Uterus (tissue), 4 donors: Measurements from ENCODE around the gene RGR. TPM values are rescaled to one million over a fixed set of nuclear protein-coding genes. Genes with fewer than 3 reads are reported as not detected.
A peak's percentile ranks its signal among the peaks of the same experiment; 100 is the strongest.

Experiments
- DNase-seq, 2 donors: peaks; one replicate each; pipeline ENCODE4 v3.0.0-alpha.2; 2019 to 2020
- H3K27ac ChIP-seq, 2 donors: fragments of 200-600 bp; sonication (generic); 1 replicate in 1 of 2; 2 replicates in 1 of 2; pipeline ENCODE4 v1.5.1; 2016 to 2018
- H3K27me3 ChIP-seq, 2 donors: fragments of 200-600 bp; sonication (generic); one replicate each; pipeline ENCODE4 v1.5.1; 2018 to 2019; ENCODE audit warnings: control low read depth in 1 of 2
- H3K36me3 ChIP-seq, 2 donors: fragments of 200-600 bp; sonication (generic); one replicate each; pipeline ENCODE4 v1.5.1; 2019; ENCODE audit warnings: control low read depth in 1 of 2
- H3K4me1 ChIP-seq, 2 donors: fragments of 200-600 bp; sonication (generic); one replicate each; pipeline ENCODE4 v1.5.1; 2018 to 2019; ENCODE audit warnings: control low read depth in 1 of 2
- H3K4me3 ChIP-seq, 2 donors: fragments of 200-600 bp; sonication (generic); 1 replicate in 1 of 2; 2 replicates in 1 of 2; pipeline ENCODE4 v1.5.1; 2018 to 2019; ENCODE audit warnings: mild to moderate bottlenecking in 1 of 2
- H3K9me3 ChIP-seq, 2 donors: fragments of 200-600 bp; sonication (generic); one replicate each; pipeline ENCODE4 v1.5.1; 2019; ENCODE audit warnings: control low read depth in 1 of 2
- POLR2A ChIP-seq, 2 donors: fragments of 450-650 bp; IDR thresholded peaks; one replicate each; pipeline ENCODE4 v1.6.1; 2016; ENCODE audit warnings: antibody characterized with exemption in 2 of 2, mild to moderate bottlenecking in 1 of 2, moderate library complexity in 1 of 2
- intact Hi-C: fragments of 100-400 bp; cut with DNase I; formaldehyde crosslinking; loops from one replicate; pipeline ENCODE4 v1.15.1; 2023; ENCODE audit warnings: low total_unique reads
- total RNA-seq, 4 donors: library from RNA; depleted of rRNA in 3 of 4; stranded (reverse); fragments of >200 nt in 3 of 4; gene quantifications; one replicate each; pipeline versions ENCODE4 v1.1.0 to v1.2.4, GENCODE V29; 2014 to 2023
- TF ChIP-seq, protein P1 (sequence below), 4 experiments: fragments of 200-600 bp in 2 of 4; fragments of 450-650 bp in 2 of 4; sonication (generic) in 2 of 4; IDR thresholded peaks; one replicate each; pipeline ENCODE4 v1.5.1; 2016 to 2019; ENCODE audit warnings: antibody characterized with exemption in 4 of 4, mild to moderate bottlenecking in 2 of 4, moderate library complexity in 1 of 4
- donor health status: DM: yes; HTN: yes; CAD: no.

RGR gene, protein sequence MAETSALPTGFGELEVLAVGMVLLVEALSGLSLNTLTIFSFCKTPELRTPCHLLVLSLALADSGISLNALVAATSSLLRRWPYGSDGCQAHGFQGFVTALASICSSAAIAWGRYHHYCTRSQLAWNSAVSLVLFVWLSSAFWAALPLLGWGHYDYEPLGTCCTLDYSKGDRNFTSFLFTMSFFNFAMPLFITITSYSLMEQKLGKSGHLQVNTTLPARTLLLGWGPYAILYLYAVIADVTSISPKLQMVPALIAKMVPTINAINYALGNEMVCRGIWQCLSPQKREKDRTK
- not detected for total RNA-seq

DNA sequence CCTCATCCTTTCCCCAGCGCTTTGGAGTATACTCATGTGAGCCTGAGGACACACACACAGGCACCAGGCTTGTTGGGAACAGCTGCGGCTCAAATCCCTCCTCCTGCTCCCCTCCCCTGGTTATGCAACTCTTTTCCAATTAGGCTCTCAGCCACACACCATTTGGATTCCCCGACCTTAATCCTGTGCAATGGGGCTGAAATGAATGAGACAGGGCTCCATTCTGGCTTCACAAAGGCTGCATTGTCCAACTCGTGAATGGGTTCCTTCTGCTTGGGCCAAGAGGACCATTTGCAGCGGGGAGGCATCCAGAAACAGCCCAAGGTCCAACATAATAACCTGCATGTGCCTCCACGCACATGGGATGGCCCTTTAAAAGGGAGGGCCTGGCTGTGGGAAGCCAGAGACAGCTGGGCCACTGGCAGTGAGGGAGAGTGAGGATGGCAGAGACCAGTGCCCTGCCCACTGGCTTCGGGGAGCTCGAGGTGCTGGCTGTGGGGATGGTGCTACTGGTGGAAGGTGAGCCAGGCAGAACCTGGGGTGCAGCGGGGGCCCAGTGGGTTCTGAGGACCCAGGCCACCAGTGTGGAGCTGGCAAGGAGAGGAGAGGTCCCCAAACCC lies at the start of gene RGR:
Gene RGR (plus strand): TSS at position 403 of the 620 bp plus-strand sequence. CDS start 38 bp downstream, at position 441.
- TF ChIP-seq, protein P1, sequence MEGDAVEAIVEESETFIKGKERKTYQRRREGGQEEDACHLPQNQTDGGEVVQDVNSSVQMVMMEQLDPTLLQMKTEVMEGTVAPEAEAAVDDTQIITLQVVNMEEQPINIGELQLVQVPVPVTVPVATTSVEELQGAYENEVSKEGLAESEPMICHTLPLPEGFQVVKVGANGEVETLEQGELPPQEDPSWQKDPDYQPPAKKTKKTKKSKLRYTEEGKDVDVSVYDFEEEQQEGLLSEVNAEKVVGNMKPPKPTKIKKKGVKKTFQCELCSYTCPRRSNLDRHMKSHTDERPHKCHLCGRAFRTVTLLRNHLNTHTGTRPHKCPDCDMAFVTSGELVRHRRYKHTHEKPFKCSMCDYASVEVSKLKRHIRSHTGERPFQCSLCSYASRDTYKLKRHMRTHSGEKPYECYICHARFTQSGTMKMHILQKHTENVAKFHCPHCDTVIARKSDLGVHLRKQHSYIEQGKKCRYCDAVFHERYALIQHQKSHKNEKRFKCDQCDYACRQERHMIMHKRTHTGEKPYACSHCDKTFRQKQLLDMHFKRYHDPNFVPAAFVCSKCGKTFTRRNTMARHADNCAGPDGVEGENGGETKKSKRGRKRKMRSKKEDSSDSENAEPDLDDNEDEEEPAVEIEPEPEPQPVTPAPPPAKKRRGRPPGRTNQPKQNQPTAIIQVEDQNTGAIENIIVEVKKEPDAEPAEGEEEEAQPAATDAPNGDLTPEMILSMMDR (IDR thresholded peaks at IDR 0.05): no peak
- no peak for TF ChIP-seq POLR2A (IDR thresholded peaks at IDR 0.05)
- Histone ChIP-seq H3K36me3 (no peaks in the 10 kb centered on the region), H3K9me3 (no peaks in the 10 kb centered on the region), H3K4me1 (no peaks in the 10 kb centered on the region), H3K27me3 (no peaks in the 10 kb centered on the region), H3K27ac (no peak within 1 kb of the TSS), H3K4me3 (no peak within 1 kb of the TSS)
- peak in 1 of 2 donors; percentile 24 for DNase-seq
- intact Hi-C loops: no loop called here

DNA sequence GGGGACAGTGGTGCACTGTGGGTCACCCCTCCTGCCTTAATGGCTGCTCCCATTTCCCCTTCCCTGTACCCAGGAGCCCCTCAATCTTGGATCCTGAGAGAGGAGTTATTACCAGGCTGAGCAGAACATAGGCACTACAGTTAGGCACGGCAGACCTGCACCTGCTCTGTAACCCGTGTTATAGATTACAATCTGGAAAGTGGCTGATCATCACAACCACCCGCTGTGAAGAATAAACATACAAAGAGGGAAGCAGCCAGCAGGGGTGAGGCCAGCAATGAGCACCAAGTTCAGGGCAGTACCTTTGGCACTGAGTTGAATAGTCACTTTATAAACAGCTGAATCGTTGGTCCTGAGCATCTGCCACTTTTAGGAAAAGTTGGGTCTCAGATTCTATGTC lies 48.8 kb upstream of the RGR start:
- TF ChIP-seq POLR2A (IDR thresholded peaks at IDR 0.05): no peak
- TF ChIP-seq, protein P1 (IDR thresholded peaks at IDR 0.05): no peak
- no peaks in the 10 kb centered on the region for H3K36me3 ChIP-seq
- H3K4me3 ChIP-seq: no peak overlapping the region
- H3K27ac ChIP-seq: no peak overlapping the region
- H3K4me1 ChIP-seq: no peaks in the 10 kb centered on the region
- DNase-seq: no peak
- intact Hi-C loops: no loop called here
- peaks cover 0 to 6% of the 10 kb centered on the region in 2 donors for H3K27me3 ChIP-seq
- H3K9me3 ChIP-seq: no peaks in the 10 kb centered on the region

GRCh38 chr10:84196941-84197340 lies 47.9 kb upstream of the RGR start:
- DNase-seq: no peak
- no peaks in the 10 kb centered on the region for H3K4me1 ChIP-seq
- intact Hi-C loops: no loop called here

DNA sequence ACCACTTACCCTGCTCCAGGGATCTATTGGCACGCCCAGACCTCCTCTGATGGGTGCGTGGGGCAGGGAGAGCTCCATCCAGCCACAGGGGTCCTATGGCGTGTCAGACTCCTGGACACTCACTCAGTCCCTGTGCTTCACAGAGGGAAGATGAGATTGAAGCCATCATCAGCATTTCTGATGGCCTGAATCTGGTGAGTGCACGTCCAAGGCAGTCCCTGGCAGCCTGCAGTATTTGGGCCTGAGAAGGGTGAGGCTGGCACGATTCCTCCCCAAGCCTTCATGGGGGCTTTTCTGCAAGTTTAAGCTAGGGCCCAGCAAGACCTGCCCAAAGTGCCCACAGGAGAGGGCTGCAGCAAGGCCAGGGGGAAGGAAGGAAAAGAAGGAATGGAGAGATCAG lies 47.2 kb upstream of the RGR start:
- TF ChIP-seq, protein P1 (IDR thresholded peaks at IDR 0.05): no peak
- no peak for TF ChIP-seq POLR2A (IDR thresholded peaks at IDR 0.05)
- intact Hi-C loops: no loop called here

More at GRCh38 chr10:84196941-84197340, 47.9 kb upstream of the RGR start:
- no peaks in the 10 kb centered on the region for H3K9me3 ChIP-seq
- H3K4me3 ChIP-seq: no peak overlapping the region
- no peak for TF ChIP-seq POLR2A (IDR thresholded peaks at IDR 0.05)
- TF ChIP-seq, protein P1 (IDR thresholded peaks at IDR 0.05): no peak
- H3K36me3 ChIP-seq: no peaks in the 10 kb centered on the region
- H3K27ac ChIP-seq: no peak overlapping the region
- peaks cover 0 to 6% of the 10 kb centered on the region in 2 donors for H3K27me3 ChIP-seq

GRCh38 chr10:84198206-84198915 lies 46.5 kb upstream of the RGR start:
- H3K9me3 ChIP-seq: no peaks in the 10 kb centered on the region
- no peaks in the 10 kb centered on the region for H3K36me3 ChIP-seq
- peaks cover 0 to 6% of the 10 kb centered on the region in 2 donors for H3K27me3 ChIP-seq
- no peak overlapping the region for H3K4me3 ChIP-seq
- H3K4me1 ChIP-seq: no peaks in the 10 kb centered on the region
- no peak for TF ChIP-seq POLR2A (IDR thresholded peaks at IDR 0.05)
- TF ChIP-seq, protein P1 (IDR thresholded peaks at IDR 0.05): no peak
- no peak overlapping the region for H3K27ac ChIP-seq
- DNase-seq: no peak
- intact Hi-C loops: no loop called here

More for the DNA sequence above, 47.2 kb upstream of the RGR start:
- no peak for DNase-seq
- H3K36me3 ChIP-seq: no peaks in the 10 kb centered on the region
- no peaks in the 10 kb centered on the region for H3K9me3 ChIP-seq
- no peak overlapping the region for H3K27ac ChIP-seq
- no peak overlapping the region for H3K4me3 ChIP-seq
- H3K4me1 ChIP-seq: no peaks in the 10 kb centered on the region
- H3K27me3 ChIP-seq: peaks cover 0 to 6% of the 10 kb centered on the region in 2 donors
